Naive thymus-derived CD8-positive, alpha-beta T cell (primary cell): Measurements from ENCODE around the gene GORAB. TPM values are rescaled to one million over a fixed set of nuclear protein-coding genes. Genes with fewer than 3 reads are reported as not detected.

Experiments used
- ATAC-seq, 2 donors: fragments of 150-1000 bp; cut with Tn5 transposase in 1 of 2; sonication (Bioruptor Pico), chemical (Tn5 transposase) in 1 of 2; 1 replicate in 1 of 2; 2 replicates in 1 of 2; pipeline ENCODE4 v1.10.0; 2021; ENCODE audit warnings: mild to moderate bottlenecking in 2 of 2, moderate library complexity in 2 of 2
- POLR2A ChIA-PET: fragments of 350-600 bp; sonication (Branson Sonifier 250); formaldehyde crosslinking; loops from one replicate; lab custom pipeline; 2021; ENCODE audit warnings: antibody characterized with exemption; lab: Charles Lee
- DNase-seq, 10 donors: peaks; one replicate each; pipeline versions ENCODE4 v3.0.0 to v3.0.0-alpha.2; 2020 to 2022
- H3K27ac Mint-ChIP-seq, 10 donors: one replicate each; pipeline ENCODE4 v1.8.0; 2020 to 2022; ENCODE audit warnings: mild to moderate bottlenecking in 10 of 10, mixed read lengths in 10 of 10, moderate library complexity in 4 of 10, inconsistent platforms in 1 of 10
- H3K27me3 Mint-ChIP-seq, 5 donors: one replicate each; pipeline ENCODE4 v1.8.0; 2021 to 2022; ENCODE audit warnings: mixed read lengths in 5 of 5
- H3K36me3 Mint-ChIP-seq, 3 donors: one replicate each; pipeline ENCODE4 v1.8.0; 2020 to 2022; ENCODE audit warnings: mixed read lengths in 3 of 3, mild to moderate bottlenecking in 2 of 3, inconsistent platforms in 1 of 3
- H3K4me1 Mint-ChIP-seq, 4 donors: one replicate each; pipeline ENCODE4 v1.8.0; 2021 to 2022; ENCODE audit warnings: mixed read lengths in 4 of 4
- H3K4me3 Mint-ChIP-seq, 10 donors: one replicate each; pipeline ENCODE4 v1.8.0; 2020 to 2022; ENCODE audit warnings: mild to moderate bottlenecking in 10 of 10, mixed read lengths in 10 of 10, moderate library complexity in 6 of 10, inconsistent platforms in 1 of 10
- H3K9me3 Mint-ChIP-seq, 9 donors: one replicate each; pipeline ENCODE4 v1.8.0; 2020 to 2022; ENCODE audit warnings: mixed read lengths in 9 of 9, mild to moderate bottlenecking in 3 of 9, inconsistent platforms in 1 of 9, moderate library complexity in 1 of 9
- polyA plus RNA-seq, 3 donors: library from polyadenylated mRNA; unstranded; fragments of 300-500 nt; fragmentation: Illumina TruSeq; gene quantifications; one replicate each; pipeline ENCODE4 v1.2.3, GENCODE V29; 2021
- total RNA-seq, 8 experiments: library from RNA in 2 of 8; stranded (reverse) in 2 of 8; gene quantifications; one replicate each; pipeline ENCODE4 v1.2.3 and lab custom pipeline; 2021 to 2026

The GORAB gene
- total and polyA plus RNA-seq, 5 experiments from 2014 or later, result 1.9 to 31.3 (median 5.2) TPM

- no peak overlapping the region for H3K4me3 Mint-ChIP-seq
- no peak overlapping the region for H3K27ac Mint-ChIP-seq
These were observed 69.9 kb downstream of the GORAB start for GRCh38 chr1:170601866-170602265.

More at GRCh38 chr1:170601866-170602265, 69.9 kb downstream of the GORAB start:
- DNase-seq (no peak), ATAC-seq (no peak)
- H3K4me1 Mint-ChIP-seq, result no peaks in the 10 kb centered on the region
- peaks cover 0 to 30% (median 0%) of the 10 kb centered on the region in 3 donors for H3K36me3 Mint-ChIP-seq
- H3K27me3 Mint-ChIP-seq, result peaks cover 3 to 14% (median 9%) of the 10 kb centered on the region in 5 donors
- H3K9me3 Mint-ChIP-seq, result peaks cover 5 to 52% (median 31%) of the 10 kb centered on the region in 9 donors
- POLR2A ChIA-PET, result no interaction called here

Other genes starting within 250 kb of the GORAB start
- not detected for gene PRRX1, start 132.0 kb downstream of the GORAB start, total RNA-seq
- gene PRRX1, start 132.0 kb downstream of the GORAB start, polyA plus RNA-seq, result not detected